Amniotic stem cell (primary cell): ENCODE data around the gene CNR1.
"Not testable (repeated sequence)": the region's sequence is repeated elsewhere in the genome, so short reads cannot be mapped to it uniquely, and the experiment has no call there.

Source experiments
- DNase-seq: peaks from one replicate; lab custom pipeline; 2025; lab: John Stamatoyannopoulos, UW

CNR1 gene

DNA sequence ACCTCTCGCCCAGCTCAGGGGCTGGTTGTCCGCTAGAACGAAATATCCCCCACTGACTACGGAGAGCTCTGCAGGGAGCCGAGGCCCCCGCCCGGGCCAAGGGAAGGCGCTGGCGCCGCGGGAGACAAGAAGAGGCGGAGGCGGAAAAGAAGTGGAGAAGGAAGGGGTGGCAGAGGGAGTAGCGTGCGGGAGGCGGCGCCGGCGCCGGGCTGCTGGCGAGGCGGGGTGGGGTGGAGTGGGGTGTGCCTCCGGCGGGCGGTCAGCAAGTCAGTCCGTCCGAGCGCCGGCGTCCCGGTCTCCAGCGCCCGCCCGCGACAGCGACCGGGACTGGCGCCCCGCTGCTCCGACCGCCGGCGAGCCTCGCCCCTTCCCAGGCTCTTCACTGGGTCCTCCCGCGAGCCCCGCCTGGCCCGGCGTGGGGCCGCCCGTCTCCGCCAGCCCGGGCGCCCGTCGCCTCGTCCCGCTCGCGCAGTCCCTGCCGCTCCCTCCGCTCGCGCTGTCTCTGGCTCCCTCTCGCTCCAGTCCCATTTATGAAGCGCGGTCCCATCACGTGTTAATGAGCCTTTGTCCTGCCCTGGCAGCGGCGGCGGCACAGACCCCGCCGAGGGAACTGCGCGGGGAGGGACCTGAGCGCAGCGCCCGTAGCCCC is at the start of gene CNR1:
Gene CNR1 (minus strand): TSS at position 504 of the 649 bp plus-strand sequence. CDS start 21,073 bp downstream, outside the sequence.
- no peak for DNase-seq

GRCh38 chr6:88211446-88211845 is 45.3 kb upstream of the CNR1 start:
- DNase-seq: no peak

GRCh38 chr6:88209301-88209700 is 43.2 kb upstream of the CNR1 start:
- no peak for DNase-seq

- no peak for DNase-seq
Measured at GRCh38 chr6:88208726-88209125, 42.6 kb upstream of the CNR1 start.

GRCh38 chr6:88201734-88202133 is 35.6 kb upstream of the CNR1 start:
- not testable (repeated sequence) for DNase-seq

GRCh38 chr6:88184921-88185320 is 18.8 kb upstream of the CNR1 start:
- DNase-seq: no peak

- no peak for DNase-seq
Measured at GRCh38 chr6:88183471-88183870, 17.3 kb upstream of the CNR1 start.

GRCh38 chr6:88179692-88180091 is 13.5 kb upstream of the CNR1 start:
- DNase-seq: no peak

DNA sequence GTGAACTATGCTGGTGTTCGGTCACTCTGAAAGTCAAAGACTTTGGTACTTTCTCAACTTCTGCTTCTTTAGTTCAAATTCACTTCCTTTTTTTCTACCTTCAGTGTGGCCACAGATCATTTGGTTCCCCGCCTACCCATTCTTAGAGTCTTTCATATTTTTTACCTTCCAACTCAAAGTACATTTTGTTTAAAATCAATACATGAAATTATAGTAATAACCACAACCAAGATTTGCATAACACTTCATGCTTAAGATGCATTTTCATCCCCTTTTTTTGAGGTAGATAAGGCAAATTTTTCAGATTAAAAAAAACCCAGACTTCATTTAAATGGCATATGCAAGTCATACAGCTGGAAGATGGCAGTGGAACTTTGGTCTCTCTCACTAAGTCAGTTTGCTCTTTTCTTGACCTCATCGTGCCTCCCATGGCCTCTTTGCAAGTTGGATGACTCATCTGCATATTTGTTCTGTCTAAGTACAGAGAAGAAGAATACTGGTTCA is 11.9 kb upstream of the CNR1 start:
- no peak for DNase-seq

DNA sequence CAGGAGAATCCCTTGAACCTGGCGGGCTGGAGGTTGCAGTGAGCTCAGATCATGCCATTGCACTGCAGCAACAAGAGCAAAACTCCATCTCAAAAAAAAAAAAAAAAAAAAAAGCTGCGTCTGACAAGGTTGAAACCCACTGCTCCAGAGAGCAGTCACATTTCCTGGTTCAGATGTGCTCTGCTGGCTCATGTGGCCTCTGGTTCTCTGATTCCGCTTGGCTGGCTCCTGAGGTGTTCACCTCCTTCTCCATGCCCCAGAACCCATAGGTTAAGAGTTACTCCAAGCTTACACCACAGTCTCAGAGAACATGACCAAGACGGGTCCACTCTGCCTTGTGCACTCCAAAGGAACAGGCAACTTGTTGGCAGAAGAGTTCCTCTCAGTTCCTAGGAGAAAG is 8.8 kb upstream of the CNR1 start:
- DNase-seq: no peak

- no peak for DNase-seq
Measured at GRCh38 chr6:88171312-88171711, 5.2 kb upstream of the CNR1 start.

GRCh38 chr6:88168362-88168761 is 2.2 kb upstream of the CNR1 start:
- DNase-seq: no peak

- no peak for DNase-seq
Measured at GRCh38 chr6:88167352-88167937, 1.3 kb upstream of the CNR1 start.

- no peak for DNase-seq
Measured at GRCh38 chr6:88166493-88167351, 575 bp upstream of the CNR1 start.

GRCh38 chr6:88165087-88165843 is 882 bp downstream of the CNR1 start:
- no peak for DNase-seq

GRCh38 chr6:88164061-88164460 is 2.1 kb downstream of the CNR1 start:
- no peak for DNase-seq

DNA sequence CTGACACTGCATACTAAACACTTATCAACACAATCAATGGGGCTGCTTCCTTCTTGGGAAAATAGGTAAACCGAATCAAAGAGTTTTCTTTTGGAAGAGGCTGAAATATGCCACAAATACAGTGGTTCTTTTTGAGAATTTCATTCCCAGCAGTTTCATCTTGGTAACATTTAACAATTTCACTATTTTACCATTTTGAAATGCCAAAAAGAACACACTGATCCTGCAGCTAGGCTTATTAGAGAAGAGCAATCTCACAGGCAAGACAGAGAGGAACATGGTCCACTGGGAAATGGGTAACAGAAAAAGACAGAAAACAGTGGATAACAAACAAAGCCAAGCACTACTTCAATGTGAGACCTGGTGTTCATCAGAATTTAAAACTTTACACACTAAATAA is 2.5 kb downstream of the CNR1 start:
- DNase-seq: no peak

DNA sequence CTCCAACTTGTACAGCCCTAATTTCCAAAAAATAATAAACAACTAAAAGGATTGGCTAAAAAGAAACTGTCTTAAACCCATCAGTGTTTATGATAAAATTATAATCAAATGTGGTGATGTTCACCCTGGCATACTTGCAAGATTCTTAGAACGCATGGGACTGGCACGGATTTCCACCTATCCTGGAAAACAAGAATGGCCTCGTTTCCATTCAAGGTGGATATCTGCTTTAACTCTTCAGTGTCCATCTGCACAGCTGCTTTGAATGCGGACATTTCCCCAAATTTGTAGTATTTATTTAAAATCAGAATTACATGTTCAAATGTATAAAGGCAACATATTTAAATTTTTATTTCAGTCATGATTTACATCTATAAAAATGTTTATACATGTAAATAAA is 4.2 kb downstream of the CNR1 start:
- DNase-seq: no peak

- DNase-seq: no peak
Measured at GRCh38 chr6:88157106-88157505, 9.0 kb downstream of the CNR1 start.

GRCh38 chr6:88145298-88145963 is 20.7 kb downstream of the CNR1 start:
- DNase-seq: no peak

DNA sequence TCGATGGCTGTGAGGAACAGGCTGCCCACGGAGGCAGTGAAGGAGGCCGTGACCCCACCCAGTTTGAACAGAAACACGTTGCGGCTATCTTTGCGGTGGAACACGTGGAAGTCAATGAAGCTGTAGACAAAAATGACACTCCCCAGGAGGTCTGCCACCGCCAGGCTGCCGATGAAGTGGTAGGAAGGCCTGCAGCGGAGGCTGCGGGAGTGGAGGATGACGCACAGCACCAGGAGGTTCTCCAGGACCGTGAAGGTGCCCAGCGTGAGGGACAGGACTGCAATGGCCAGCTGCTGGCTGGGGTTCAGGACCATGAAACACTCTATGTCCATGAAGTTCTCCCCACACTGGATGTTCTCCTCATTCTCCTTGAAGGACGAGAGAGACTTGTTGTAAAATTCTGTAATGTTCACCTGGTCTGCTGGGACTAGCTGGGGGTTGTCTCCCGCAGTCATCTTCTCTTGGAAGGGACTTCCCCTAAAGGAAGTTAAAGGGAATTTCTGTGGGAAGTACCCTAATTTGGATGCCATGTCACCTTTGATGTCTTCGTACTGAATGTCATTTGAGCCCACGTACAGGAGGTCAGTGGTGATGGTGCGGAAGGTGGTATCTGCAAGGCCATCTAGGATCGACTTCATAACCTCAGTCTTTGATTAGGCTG is 21.4 kb downstream of the CNR1 start:
- DNase-seq: no peak
